HG02642 (cell line): ENCODE data around the gene SPA17.

Source experiments
- ATAC-seq: cut with Tn5 transposase; IDR thresholded peaks from one replicate; pipeline ENCODE4 v1.9.1; 2021; ENCODE audit warnings: mild to moderate bottlenecking; ENCODE audit not compliant: unreplicated experiment, poor library complexity

The SPA17 gene

GRCh38 chr11:124673333-124674167 is at the start of gene SPA17, which contains the start of gene SIAE:
TSS of gene SPA17 (plus strand) at chr11:124673904. CDS start at chr11:124675265, 1,361 bp downstream.
TSS of gene SIAE (minus strand) at chr11:124673739. CDS start at chr11:124673708, 31 bp downstream.
- ATAC-seq, result peak; percentile 95

GRCh38 chr11:124625504-124626168 is 48.1 kb upstream of the SPA17 start:
- ATAC-seq, result no peak

- no peak for ATAC-seq
These were observed 46.2 kb upstream of the SPA17 start for GRCh38 chr11:124627546-124627945.

GRCh38 chr11:124629961-124630360 is 43.7 kb upstream of the SPA17 start:
- no peak for ATAC-seq

GRCh38 chr11:124633355-124633754 is 40.3 kb upstream of the SPA17 start:
- ATAC-seq, result no peak

GRCh38 chr11:124635932-124636331 is 37.8 kb upstream of the SPA17 start:
- no peak for ATAC-seq

- ATAC-seq, result no peak
These were observed 35.2 kb upstream of the SPA17 start for GRCh38 chr11:124638500-124638899.

GRCh38 chr11:124639186-124639585 is 34.5 kb upstream of the SPA17 start:
- ATAC-seq, result no peak

- no peak for ATAC-seq
These were observed 33.0 kb upstream of the SPA17 start for GRCh38 chr11:124640666-124641065.

GRCh38 chr11:124642628-124643027 is 31.1 kb upstream of the SPA17 start:
- ATAC-seq, result no peak

- no peak for ATAC-seq
These were observed 30.6 kb upstream of the SPA17 start for GRCh38 chr11:124643042-124643604.

- no peak for ATAC-seq
These were observed 29.9 kb upstream of the SPA17 start for GRCh38 chr11:124643605-124644425.

- ATAC-seq, result peak; percentile 56
These were observed 29.1 kb upstream of the SPA17 start for GRCh38 chr11:124644426-124645280.

GRCh38 chr11:124646148-124646547 is 27.6 kb upstream of the SPA17 start:
- no peak for ATAC-seq

GRCh38 chr11:124648610-124649009 is 25.1 kb upstream of the SPA17 start:
- no peak for ATAC-seq

GRCh38 chr11:124656774-124657630 is 16.7 kb upstream of the SPA17 start:
- no peak for ATAC-seq

- no peak for ATAC-seq
These were observed 15.8 kb upstream of the SPA17 start for GRCh38 chr11:124657904-124658303.

GRCh38 chr11:124658501-124658900 is 15.2 kb upstream of the SPA17 start:
- no peak for ATAC-seq

- ATAC-seq, result no peak
These were observed 14.7 kb upstream of the SPA17 start for GRCh38 chr11:124658986-124659385.
